HepG2 (cell line): ENCODE data around the gene SDR9C7.

ENCODE experiments used
- CAMTA2 ChIP-seq: sonication (generic); formaldehyde crosslinking; IDR thresholded peaks from 2 replicates; pipeline ENCODE4 v1.4.0; 2020; ENCODE audit warnings: mild to moderate bottlenecking, missing genetic modification reagents, borderline replicate concordance
- DPF2 ChIP-seq: sonication (generic); formaldehyde crosslinking; IDR thresholded peaks from 2 replicates; pipeline ENCODE4 v1.4.0; 2020; ENCODE audit warnings: mild to moderate bottlenecking, low read depth, missing genetic modification reagents, borderline replicate concordance
- HIVEP1 ChIP-seq: sonication (generic); formaldehyde crosslinking; IDR thresholded peaks from 2 replicates; pipeline ENCODE4 v1.4.0; 2020; ENCODE audit warnings: mild to moderate bottlenecking, missing genetic modification reagents
- HMG20A ChIP-seq: IDR thresholded peaks from 2 replicates; pipeline ENCODE4 v1.6.1; 2016; ENCODE audit warnings: borderline replicate concordance
- JUN ChIP-seq: sonication (generic); formaldehyde crosslinking; IDR thresholded peaks from 2 replicates; pipeline ENCODE4 v1.4.0; 2020; ENCODE audit warnings: mild to moderate bottlenecking, missing genetic modification reagents
- NCOA1 ChIP-seq: sonication (generic); formaldehyde crosslinking; IDR thresholded peaks from 2 replicates; pipeline ENCODE4 v1.9.0; 2021; ENCODE audit warnings: missing genetic modification reagents
- NFE2L1 ChIP-seq: sonication (generic); formaldehyde crosslinking; IDR thresholded peaks from 2 replicates; pipeline ENCODE4 v1.4.0; 2020; ENCODE audit warnings: missing genetic modification reagents, mild to moderate bottlenecking, borderline replicate concordance
- ONECUT2 ChIP-seq: sonication (generic); formaldehyde crosslinking; IDR thresholded peaks from 2 replicates; pipeline ENCODE4 v1.4.0; 2020; ENCODE audit warnings: missing genetic modification reagents
- ZNF180 ChIP-seq: sonication (generic); formaldehyde crosslinking; IDR thresholded peaks from 2 replicates; pipeline ENCODE4 v1.4.0; 2020; ENCODE audit warnings: low read depth, missing genetic modification reagents, borderline replicate concordance
- ZNF468 ChIP-seq: sonication (generic); formaldehyde crosslinking; IDR thresholded peaks from 2 replicates; pipeline ENCODE4 v1.8.0; 2022; ENCODE audit warnings: mild to moderate bottlenecking, moderate library complexity, missing genetic modification reagents
- ZNF761 ChIP-seq: sonication (generic); formaldehyde crosslinking; conservative IDR thresholded peaks from 2 replicates; pipeline ENCODE4 v1.4.0; 2020; ENCODE audit warnings: mild to moderate bottlenecking, missing genetic modification reagents
- TF ChIP-seq, protein P1 (sequence below): sonication (generic); formaldehyde crosslinking; IDR thresholded peaks from 2 replicates; pipeline ENCODE4 v1.4.0; 2020; ENCODE audit warnings: missing genetic modification reagents

DNA sequence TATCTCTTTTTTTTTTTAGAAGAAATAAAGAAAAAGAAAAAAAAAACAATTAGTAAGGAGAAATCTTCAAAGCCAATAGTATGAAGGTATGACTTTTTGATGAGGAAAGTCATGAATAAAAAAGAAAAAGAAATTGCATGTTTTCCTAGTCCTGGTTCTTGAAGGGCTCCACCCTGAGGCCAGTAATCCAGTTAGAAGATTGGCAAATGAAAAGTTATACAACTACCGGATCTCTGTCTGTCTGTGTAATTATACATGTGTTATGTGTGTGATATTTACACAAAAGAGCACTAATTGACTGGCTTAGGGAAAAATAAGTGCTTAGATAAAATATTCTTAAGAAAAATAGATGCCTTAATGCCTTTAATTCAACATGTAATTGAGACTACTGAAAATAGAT, 28.4 kb downstream of the SDR9C7 start:
- TF ChIP-seq NFE2L1 (CRISPR knock-in tag) (no peak), HMG20A (CRISPR knock-in tag) (no peak), JUN (CRISPR knock-in tag) (no peak), NCOA1 (CRISPR knock-in tag) (no peak), ZNF468 (no peak), ZNF180 (CRISPR knock-in tag) (no peak), ONECUT2 (CRISPR knock-in tag) (no peak), HIVEP1 (CRISPR knock-in tag) (no peak), DPF2 (CRISPR knock-in tag) (no peak), ZNF761 (CRISPR knock-in tag) (no peak), CAMTA2 (CRISPR knock-in tag) (no peak)
- TF ChIP-seq, protein P1, sequence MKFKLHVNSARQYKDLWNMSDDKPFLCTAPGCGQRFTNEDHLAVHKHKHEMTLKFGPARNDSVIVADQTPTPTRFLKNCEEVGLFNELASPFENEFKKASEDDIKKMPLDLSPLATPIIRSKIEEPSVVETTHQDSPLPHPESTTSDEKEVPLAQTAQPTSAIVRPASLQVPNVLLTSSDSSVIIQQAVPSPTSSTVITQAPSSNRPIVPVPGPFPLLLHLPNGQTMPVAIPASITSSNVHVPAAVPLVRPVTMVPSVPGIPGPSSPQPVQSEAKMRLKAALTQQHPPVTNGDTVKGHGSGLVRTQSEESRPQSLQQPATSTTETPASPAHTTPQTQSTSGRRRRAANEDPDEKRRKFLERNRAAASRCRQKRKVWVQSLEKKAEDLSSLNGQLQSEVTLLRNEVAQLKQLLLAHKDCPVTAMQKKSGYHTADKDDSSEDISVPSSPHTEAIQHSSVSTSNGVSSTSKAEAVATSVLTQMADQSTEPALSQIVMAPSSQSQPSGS: no peak
